ENCODE data around the gene GNB1L. TPM values are rescaled to one million over a fixed set of nuclear protein-coding genes. Genes with fewer than 3 reads are reported as not detected.

GNB1L gene
- total and polyA plus RNA-seq, 2 experiments from 2014 or later = 14.3 to 16.5 TPM

- no peak for DNase-seq
- H2AFZ ChIP-seq = no peak overlapping the region
- H3K9ac ChIP-seq = peak overlapping the region; percentile 93; the same call in 1 of the 2 replicates
- no peaks in the 10 kb centered on the region for H3K9me3 ChIP-seq (ENCODE audit: low read depth)
- peaks cover 32% of the 10 kb centered on the region for H3F3A ChIP-seq (ENCODE audit: insufficient read depth)
- WGBS, 2 experiments (ENCODE audit: low coverage in 1 of 2, low lambda C conversion rate in 2 of 2, missing lambda C conversion rate in 2 of 2) = 90 to 93% methylated on average over 12 of the region's 12 CpGs
- peaks cover 27% of the 10 kb centered on the region for H3K4me1 ChIP-seq (ENCODE audit: insufficient read depth)
- peak overlapping the region; percentile 99 for H3K4me3 ChIP-seq
- H4K20me1 ChIP-seq (ENCODE audit: insufficient read depth) = no peaks in the 10 kb centered on the region
- peak overlapping the region; percentile 89 for H3K4me2 ChIP-seq (ENCODE audit: unreplicated experiment)
- in situ Hi-C loops (cut with MboI) = no loop called here
- peaks cover 94% of the 10 kb centered on the region for H3K79me2 ChIP-seq (ENCODE audit: insufficient read depth)
- H3K27ac ChIP-seq = no peak overlapping the region
- TF ChIP-seq EZH2phosphoT487 (IDR thresholded peaks at IDR 0.05; ENCODE audit: insufficient read depth, low read depth) (no peak), EZH2 (IDR thresholded peaks at IDR 0.05; ENCODE audit: insufficient read depth, poor library complexity, severe bottlenecking) (no peak)
- no peaks in the 10 kb centered on the region for H3K9me2 ChIP-seq (ENCODE audit: insufficient read depth)
- no peaks in the 10 kb centered on the region for H3K36me3 ChIP-seq (ENCODE audit: low read depth)
- H3K27me3 ChIP-seq (replicated peaks; ENCODE audit: insufficient read depth) = no peaks in the 10 kb centered on the region
Observed at GRCh38 chr22:19852177-19852781, 2.4 kb downstream of the GNB1L start.

GRCh38 chr22:19851291-19852176 is 3.1 kb downstream of the GNB1L start:
- Histone ChIP-seq H4K20me1 (ENCODE audit: insufficient read depth) (no peaks in the 10 kb centered on the region), H3K9me3 (ENCODE audit: low read depth) (no peaks in the 10 kb centered on the region), H3K9me2 (ENCODE audit: insufficient read depth) (no peaks in the 10 kb centered on the region), H2AFZ (no peak overlapping the region), H3F3A (ENCODE audit: insufficient read depth) (peaks cover 29% of the 10 kb centered on the region), H3K4me2 (ENCODE audit: unreplicated experiment) (no peak overlapping the region), H3K27ac (no peak overlapping the region), H3K36me3 (ENCODE audit: low read depth) (no peaks in the 10 kb centered on the region), H3K9ac (peak overlapping the region; percentile 0; the same call in 1 of the 2 replicates), H3K27me3 (replicated peaks; ENCODE audit: insufficient read depth) (no peaks in the 10 kb centered on the region), H3K4me1 (ENCODE audit: insufficient read depth) (peaks cover 27% of the 10 kb centered on the region), H3K4me3 (no peak overlapping the region), H3K79me2 (ENCODE audit: insufficient read depth) (peaks cover 90% of the 10 kb centered on the region)
- TF ChIP-seq EZH2phosphoT487 (IDR thresholded peaks at IDR 0.05; ENCODE audit: insufficient read depth, low read depth) (no peak), EZH2 (IDR thresholded peaks at IDR 0.05; ENCODE audit: insufficient read depth, poor library complexity, severe bottlenecking) (no peak)
- 91 to 92% methylated on average over 21 of the region's 21 CpGs for WGBS, 2 experiments (ENCODE audit: low coverage in 1 of 2, low lambda C conversion rate in 2 of 2, missing lambda C conversion rate in 2 of 2)
- DNase-seq = no peak
- in situ Hi-C loops (cut with MboI) = no loop called here

- Histone ChIP-seq H3K9ac (peak overlapping the region; percentile 0; the same call in 1 of the 2 replicates), H3F3A (ENCODE audit: insufficient read depth) (peaks cover 28% of the 10 kb centered on the region), H3K4me3 (no peak overlapping the region), H2AFZ (no peak overlapping the region), H3K9me3 (ENCODE audit: low read depth) (no peaks in the 10 kb centered on the region), H3K4me2 (ENCODE audit: unreplicated experiment) (no peak overlapping the region), H3K9me2 (ENCODE audit: insufficient read depth) (no peaks in the 10 kb centered on the region), H3K36me3 (ENCODE audit: low read depth) (no peaks in the 10 kb centered on the region), H3K79me2 (ENCODE audit: insufficient read depth) (peaks cover 89% of the 10 kb centered on the region), H3K27ac (no peak overlapping the region), H3K4me1 (ENCODE audit: insufficient read depth) (peaks cover 20% of the 10 kb centered on the region), H4K20me1 (ENCODE audit: insufficient read depth) (no peaks in the 10 kb centered on the region), H3K27me3 (replicated peaks; ENCODE audit: insufficient read depth) (no peaks in the 10 kb centered on the region)
- WGBS, 2 experiments (ENCODE audit: low coverage in 1 of 2, low lambda C conversion rate in 2 of 2, missing lambda C conversion rate in 2 of 2) = 73 to 83% methylated on average over 9 of the region's 9 CpGs
- in situ Hi-C loops (cut with MboI) = no loop called here
- no peak for DNase-seq
- no peak for TF ChIP-seq EZH2 (IDR thresholded peaks at IDR 0.05; ENCODE audit: insufficient read depth, poor library complexity, severe bottlenecking)
Observed at GRCh38 chr22:19850763-19851109, 3.9 kb downstream of the GNB1L start.

GRCh38 chr22:19849835-19850762 is 4.6 kb downstream of the GNB1L start:
- in situ Hi-C loops (cut with MboI) = no loop called here
- TF ChIP-seq EZH2 (IDR thresholded peaks at IDR 0.05; ENCODE audit: insufficient read depth, poor library complexity, severe bottlenecking) (no peak), EZH2phosphoT487 (IDR thresholded peaks at IDR 0.05; ENCODE audit: insufficient read depth, low read depth) (no peak)
- Histone ChIP-seq H3K4me1 (ENCODE audit: insufficient read depth) (peaks cover 16% of the 10 kb centered on the region), H3F3A (ENCODE audit: insufficient read depth) (peaks cover 30% of the 10 kb centered on the region), H3K4me2 (ENCODE audit: unreplicated experiment) (no peak overlapping the region), H3K9me2 (ENCODE audit: insufficient read depth) (no peaks in the 10 kb centered on the region), H3K27ac (no peak overlapping the region), H2AFZ (no peak overlapping the region), H3K9me3 (ENCODE audit: low read depth) (no peaks in the 10 kb centered on the region), H3K79me2 (ENCODE audit: insufficient read depth) (peaks cover 84% of the 10 kb centered on the region), H3K9ac (no peak overlapping the region), H3K4me3 (no peak overlapping the region), H3K27me3 (replicated peaks; ENCODE audit: insufficient read depth) (no peaks in the 10 kb centered on the region), H3K36me3 (ENCODE audit: low read depth) (no peaks in the 10 kb centered on the region), H4K20me1 (ENCODE audit: insufficient read depth) (no peaks in the 10 kb centered on the region)
- WGBS, 2 experiments (ENCODE audit: low coverage in 1 of 2, low lambda C conversion rate in 2 of 2, missing lambda C conversion rate in 2 of 2) = 78 to 79% methylated on average over 8 to 9 of the region's 9 CpGs
- DNase-seq = no peak

Measured in GM23248 (cell line).